SK-N-SH treated with all-trans-retinoic acid at 6 μM for 48 hours (cell line): Measurements from ENCODE around the gene SNX27.
"Not testable (repeated sequence)": the region's sequence is repeated elsewhere in the genome, so short reads cannot be mapped to it uniquely, and the experiment has no call there.

ENCODE experiments used
- ATAC-seq: fragments of 200-7000 bp; cut with Tn5 transposase; 3 replicates; pipeline ENCODE4 v1.9.1; 2020; ENCODE audit warnings: mild to moderate bottlenecking, moderate library complexity
- ARNTL ChIP-seq: fragments of 450-650 bp; formaldehyde crosslinking; IDR thresholded peaks from 2 replicates; pipeline ENCODE4 v1.5.0; 2020; ENCODE audit warnings: low read depth, mild to moderate bottlenecking, moderate library complexity, borderline replicate concordance
- BACH2 ChIP-seq: fragments of 250-450 bp; sonication (Bioruptor Pico); IDR thresholded peaks from 2 replicates; pipeline ENCODE4 v1.9.0; 2021; ENCODE audit warnings: mild to moderate bottlenecking, borderline replicate concordance
- CREB5 ChIP-seq: fragments of 250-450 bp; sonication (Bioruptor Pico); IDR thresholded peaks from 2 replicates; pipeline ENCODE4 v1.5.1; 2020; ENCODE audit warnings: low read depth, mild to moderate bottlenecking, moderate library complexity
- CSDC2 ChIP-seq: fragments of 250-450 bp; sonication (Bioruptor Pico); IDR thresholded peaks from 2 replicates; pipeline ENCODE4 v1.5.0; 2020; ENCODE audit warnings: mild to moderate bottlenecking, moderate library complexity
- CSRNP3 ChIP-seq: fragments of 250-450 bp; sonication (Bioruptor Pico); IDR thresholded peaks from 2 replicates; pipeline ENCODE4 v1.5.1; 2021; ENCODE audit warnings: mild to moderate bottlenecking, moderate library complexity
- ESRRG ChIP-seq: fragments of 250-450 bp; sonication (Bioruptor Pico); IDR thresholded peaks from 2 replicates; pipeline ENCODE4 v1.6.1; 2021; ENCODE audit warnings: mild to moderate bottlenecking
- GLIS3 ChIP-seq: fragments of 250-450 bp; sonication (Bioruptor Pico); IDR thresholded peaks from 2 replicates; pipeline ENCODE4 v1.5.0; 2020; ENCODE audit warnings: mild to moderate bottlenecking, moderate library complexity
- ISL1 ChIP-seq: fragments of 250-450 bp; sonication (Bioruptor Pico); IDR thresholded peaks from 2 replicates; pipeline ENCODE4 v2.1.2; 2022; ENCODE audit warnings: mild to moderate bottlenecking, moderate library complexity
- OSR1 ChIP-seq: fragments of 250-450 bp; sonication (Bioruptor Pico); IDR thresholded peaks from 2 replicates; pipeline ENCODE4 v1.8.0; 2022; ENCODE audit warnings: moderate library complexity, mild to moderate bottlenecking, inconsistent platforms
- POU6F1 ChIP-seq: fragments of 250-450 bp; sonication (Bioruptor Pico); IDR thresholded peaks from 2 replicates; pipeline ENCODE4 v1.8.0; 2021; ENCODE audit warnings: low read depth, mild to moderate bottlenecking, moderate library complexity, borderline replicate concordance
- PPARA ChIP-seq: fragments of 250-450 bp; sonication (Bioruptor Pico); IDR thresholded peaks from 2 replicates; pipeline ENCODE4 v1.5.0; 2020; ENCODE audit warnings: mild to moderate bottlenecking, borderline replicate concordance
- RARB ChIP-seq: fragments of 250-450 bp; sonication (Bioruptor Pico); IDR thresholded peaks from 2 replicates; pipeline ENCODE4 v1.8.0; 2021; ENCODE audit warnings: mild to moderate bottlenecking, moderate library complexity
- SNAI2 ChIP-seq: fragments of 250-450 bp; sonication (Bioruptor Pico); IDR thresholded peaks from 2 replicates; pipeline ENCODE4 v1.5.0; 2020; ENCODE audit warnings: mild to moderate bottlenecking, moderate library complexity
- TCF4 ChIP-seq: fragments of 250-450 bp; sonication (Bioruptor Pico); IDR thresholded peaks from 2 replicates; pipeline ENCODE4 v1.8.0; 2021; ENCODE audit warnings: mild to moderate bottlenecking, moderate library complexity, borderline replicate concordance
- TOX ChIP-seq: fragments of 250-450 bp; sonication (Bioruptor Pico); IDR thresholded peaks from 2 replicates; pipeline ENCODE4 v1.8.0; 2021; ENCODE audit warnings: mild to moderate bottlenecking, moderate library complexity, borderline replicate concordance
- ZC3H10 ChIP-seq: fragments of 250-450 bp; sonication (Bioruptor Pico); IDR thresholded peaks from 2 replicates; pipeline ENCODE4 v1.5.1; 2021; ENCODE audit warnings: mild to moderate bottlenecking, moderate library complexity
- ZFP3 ChIP-seq: fragments of 250-450 bp; sonication (Bioruptor Pico); IDR thresholded peaks from 2 replicates; pipeline ENCODE4 v1.5.0; 2020; ENCODE audit warnings: mild to moderate bottlenecking, moderate library complexity
- ZFP30 ChIP-seq: fragments of 450-650 bp; formaldehyde crosslinking; IDR thresholded peaks from 2 replicates; pipeline ENCODE4 v1.5.0; 2022; ENCODE audit warnings: mild to moderate bottlenecking, moderate library complexity
- ZNF565 ChIP-seq: fragments of 450-650 bp; formaldehyde crosslinking; conservative IDR thresholded peaks from 2 replicates; pipeline ENCODE4 v1.5.0; 2020; ENCODE audit warnings: low read depth, mild to moderate bottlenecking, moderate library complexity
- ZNF70 ChIP-seq: fragments of 450-650 bp; formaldehyde crosslinking; IDR thresholded peaks from 2 replicates; pipeline ENCODE4 v1.5.0; 2020; ENCODE audit warnings: mild to moderate bottlenecking, moderate library complexity
- ZNF8 ChIP-seq: fragments of 450-650 bp; formaldehyde crosslinking; IDR thresholded peaks from 2 replicates; pipeline ENCODE4 v1.5.0; 2020; ENCODE audit warnings: mild to moderate bottlenecking, moderate library complexity
- TF ChIP-seq, protein P1 (sequence below): fragments of 250-450 bp; sonication (Bioruptor Pico); IDR thresholded peaks from 2 replicates; pipeline ENCODE4 v1.8.0; 2020; ENCODE audit warnings: mild to moderate bottlenecking, moderate library complexity, borderline replicate concordance
- TF ChIP-seq, protein P2 (sequence below): fragments of 250-450 bp; sonication (Bioruptor Pico); IDR thresholded peaks from 2 replicates; pipeline ENCODE4 v1.5.0; 2020; ENCODE audit warnings: mild to moderate bottlenecking, moderate library complexity

SNX27 gene

GRCh38 chr1:151596166-151596953 is 15.5 kb upstream of the SNX27 start:
- no peak for ATAC-seq
- TF ChIP-seq ESRRG (CRISPR knock-in tag) (no peak), ZFP3 (peak; percentile 99), CSDC2 (CRISPR knock-in tag) (no peak), ZFP30 (no peak)

DNA sequence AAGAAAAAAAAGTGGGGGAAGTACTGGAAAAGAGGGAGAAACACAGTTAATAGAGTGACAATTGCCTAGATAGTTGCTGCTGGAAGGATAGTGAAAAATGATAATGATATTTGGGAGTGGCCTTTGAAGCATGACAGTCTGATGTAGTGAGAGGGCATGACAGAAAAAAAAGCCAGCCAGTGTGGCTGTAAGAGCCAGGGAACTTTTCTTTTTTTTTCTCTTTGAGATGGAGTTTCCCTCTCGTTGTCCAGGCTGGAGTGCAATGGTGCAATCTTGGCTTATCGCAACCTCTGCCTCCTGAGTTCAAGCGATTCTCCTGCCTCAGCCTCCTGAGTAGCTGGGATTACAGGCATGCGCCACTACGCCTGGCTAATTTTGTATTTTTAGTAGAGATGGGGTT is 9.3 kb upstream of the SNX27 start:
- ATAC-seq, result not testable (repeated sequence)

GRCh38 chr1:151604291-151604690 is 7.6 kb upstream of the SNX27 start:
- TF ChIP-seq BACH2 (CRISPR knock-in tag) (no peak), SNAI2 (CRISPR knock-in tag) (no peak), CSDC2 (CRISPR knock-in tag) (no peak), ZNF565 (CRISPR knock-in tag) (no peak), TOX (CRISPR knock-in tag) (no peak), ZNF8 (CRISPR knock-in tag) (no peak), ZC3H10 (no peak), OSR1 (CRISPR knock-in tag) (no peak), ARNTL (CRISPR knock-in tag) (no peak), CREB5 (CRISPR knock-in tag) (no peak), PPARA (no peak), TCF4 (CRISPR knock-in tag) (no peak), POU6F1 (CRISPR knock-in tag) (no peak), CSRNP3 (CRISPR knock-in tag) (no peak), ESRRG (CRISPR knock-in tag) (no peak), ZNF70 (no peak), ZFP30 (no peak)
- TF ChIP-seq, protein P1, sequence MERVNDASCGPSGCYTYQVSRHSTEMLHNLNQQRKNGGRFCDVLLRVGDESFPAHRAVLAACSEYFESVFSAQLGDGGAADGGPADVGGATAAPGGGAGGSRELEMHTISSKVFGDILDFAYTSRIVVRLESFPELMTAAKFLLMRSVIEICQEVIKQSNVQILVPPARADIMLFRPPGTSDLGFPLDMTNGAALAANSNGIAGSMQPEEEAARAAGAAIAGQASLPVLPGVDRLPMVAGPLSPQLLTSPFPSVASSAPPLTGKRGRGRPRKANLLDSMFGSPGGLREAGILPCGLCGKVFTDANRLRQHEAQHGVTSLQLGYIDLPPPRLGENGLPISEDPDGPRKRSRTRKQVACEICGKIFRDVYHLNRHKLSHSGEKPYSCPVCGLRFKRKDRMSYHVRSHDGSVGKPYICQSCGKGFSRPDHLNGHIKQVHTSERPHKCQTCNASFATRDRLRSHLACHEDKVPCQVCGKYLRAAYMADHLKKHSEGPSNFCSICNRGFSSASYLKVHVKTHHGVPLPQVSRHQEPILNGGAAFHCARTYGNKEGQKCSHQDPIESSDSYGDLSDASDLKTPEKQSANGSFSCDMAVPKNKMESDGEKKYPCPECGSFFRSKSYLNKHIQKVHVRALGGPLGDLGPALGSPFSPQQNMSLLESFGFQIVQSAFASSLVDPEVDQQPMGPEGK (CRISPR knock-in tag), result no peak
- TF ChIP-seq, protein P2, sequence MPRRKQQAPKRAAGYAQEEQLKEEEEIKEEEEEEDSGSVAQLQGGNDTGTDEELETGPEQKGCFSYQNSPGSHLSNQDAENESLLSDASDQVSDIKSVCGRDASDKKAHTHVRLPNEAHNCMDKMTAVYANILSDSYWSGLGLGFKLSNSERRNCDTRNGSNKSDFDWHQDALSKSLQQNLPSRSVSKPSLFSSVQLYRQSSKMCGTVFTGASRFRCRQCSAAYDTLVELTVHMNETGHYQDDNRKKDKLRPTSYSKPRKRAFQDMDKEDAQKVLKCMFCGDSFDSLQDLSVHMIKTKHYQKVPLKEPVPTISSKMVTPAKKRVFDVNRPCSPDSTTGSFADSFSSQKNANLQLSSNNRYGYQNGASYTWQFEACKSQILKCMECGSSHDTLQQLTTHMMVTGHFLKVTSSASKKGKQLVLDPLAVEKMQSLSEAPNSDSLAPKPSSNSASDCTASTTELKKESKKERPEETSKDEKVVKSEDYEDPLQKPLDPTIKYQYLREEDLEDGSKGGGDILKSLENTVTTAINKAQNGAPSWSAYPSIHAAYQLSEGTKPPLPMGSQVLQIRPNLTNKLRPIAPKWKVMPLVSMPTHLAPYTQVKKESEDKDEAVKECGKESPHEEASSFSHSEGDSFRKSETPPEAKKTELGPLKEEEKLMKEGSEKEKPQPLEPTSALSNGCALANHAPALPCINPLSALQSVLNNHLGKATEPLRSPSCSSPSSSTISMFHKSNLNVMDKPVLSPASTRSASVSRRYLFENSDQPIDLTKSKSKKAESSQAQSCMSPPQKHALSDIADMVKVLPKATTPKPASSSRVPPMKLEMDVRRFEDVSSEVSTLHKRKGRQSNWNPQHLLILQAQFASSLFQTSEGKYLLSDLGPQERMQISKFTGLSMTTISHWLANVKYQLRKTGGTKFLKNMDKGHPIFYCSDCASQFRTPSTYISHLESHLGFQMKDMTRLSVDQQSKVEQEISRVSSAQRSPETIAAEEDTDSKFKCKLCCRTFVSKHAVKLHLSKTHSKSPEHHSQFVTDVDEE, result no peak
- TF ChIP-seq, all 23 proteins: peak for 0
- ATAC-seq, result no peak

- ATAC-seq, result no peak
- TF ChIP-seq ZNF565 (CRISPR knock-in tag) (no peak), CREB5 (CRISPR knock-in tag) (no peak), ISL1 (CRISPR knock-in tag) (no peak), POU6F1 (CRISPR knock-in tag) (no peak), RARB (CRISPR knock-in tag) (no peak), SNAI2 (CRISPR knock-in tag) (no peak), TOX (CRISPR knock-in tag) (no peak), BACH2 (CRISPR knock-in tag) (no peak), GLIS3 (CRISPR knock-in tag) (no peak), ZFP30 (no peak), ZNF8 (CRISPR knock-in tag) (no peak), ZC3H10 (no peak), PPARA (no peak)
Measured at GRCh38 chr1:151606384-151606783, 5.5 kb upstream of the SNX27 start.
